Activated CD8-positive, alpha-beta T cell treated with anti-CD3 and anti-CD28 coated beads, Interleukin-2, amount 10 ng/mL, durations not matched to agents 7 days and 5 days (primary cell): ENCODE data around the gene TBK1. TPM values are rescaled to one million over a fixed set of nuclear protein-coding genes. Genes with fewer than 3 reads are reported as not detected.

Source experiments
- ATAC-seq: fragments of 150-1000 bp; cut with Tn5 transposase; one replicate; pipeline ENCODE4 v1.10.0; 2021; ENCODE audit warnings: moderate library complexity
- CTCF ChIA-PET: fragments of 350-600 bp; sonication (Branson Sonifier 250); formaldehyde crosslinking; loops from one replicate; lab custom pipeline; 2021; ENCODE audit warnings: antibody characterized with exemption; lab: Charles Lee
- POLR2A ChIA-PET: fragments of 350-600 bp; sonication (Branson Sonifier 250); formaldehyde crosslinking; loops from one replicate; lab custom pipeline; 2021; ENCODE audit warnings: antibody characterized with exemption; lab: Charles Lee
- DNase-seq: peaks from one replicate; pipeline ENCODE4 v3.0.0-alpha.2; 2020
- H3K27ac Mint-ChIP-seq: one replicate; pipeline ENCODE4 v1.8.0; 2021; ENCODE audit warnings: mild to moderate bottlenecking, mixed read lengths
- H3K27me3 Mint-ChIP-seq: one replicate; pipeline ENCODE4 v1.8.0; 2021; ENCODE audit warnings: low read depth, mixed read lengths
- H3K36me3 Mint-ChIP-seq: one replicate; pipeline ENCODE4 v1.8.0; 2021; ENCODE audit warnings: low read depth, mixed read lengths
- H3K4me1 Mint-ChIP-seq: one replicate; pipeline ENCODE4 v1.8.0; 2021; ENCODE audit warnings: low read depth, mixed read lengths
- H3K4me3 Mint-ChIP-seq: one replicate; pipeline ENCODE4 v1.8.0; 2021; ENCODE audit warnings: mild to moderate bottlenecking, mixed read lengths
- H3K9me3 Mint-ChIP-seq: one replicate; pipeline ENCODE4 v1.8.0; 2022; ENCODE audit warnings: mixed read lengths; ENCODE audit not compliant: insufficient read depth
- total RNA-seq, 2 experiments: library from RNA; stranded (reverse); gene quantifications; one replicate each; pipeline ENCODE4 v1.2.3, GENCODE V29; 2021

The TBK1 gene
- total RNA-seq, 2 experiments from 2014 or later, result 25.0 to 31.7 TPM

DNA sequence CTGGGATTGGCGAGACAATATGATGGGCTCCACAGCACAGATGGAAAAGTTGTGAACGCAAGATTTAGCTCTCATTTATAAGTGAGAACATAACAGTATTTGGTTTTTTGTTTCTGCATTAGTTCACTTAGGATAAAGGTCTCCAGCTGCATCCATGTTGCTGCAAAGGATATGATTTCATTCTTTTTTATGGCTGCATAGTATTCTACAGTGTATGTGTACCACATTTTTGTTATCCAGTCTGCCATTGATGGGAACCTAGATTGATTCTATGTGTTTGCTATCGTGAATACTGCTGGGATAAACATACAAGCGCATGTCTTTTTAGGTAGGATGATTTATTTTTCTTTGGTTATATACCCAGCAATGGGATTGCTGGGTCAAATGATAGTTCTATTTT is 23.6 kb downstream of the TBK1 start:
- H3K27me3 Mint-ChIP-seq, result no peaks in the 10 kb centered on the region
- ChIA-PET CTCF (no interaction called here), POLR2A (no interaction called here)
- no peak for DNase-seq
- no peaks in the 10 kb centered on the region for H3K4me1 Mint-ChIP-seq
- H3K27ac Mint-ChIP-seq, result no peak overlapping the region
- ATAC-seq, result no peak
- H3K36me3 Mint-ChIP-seq, result peaks cover 70% of the 10 kb centered on the region
- H3K4me3 Mint-ChIP-seq, result no peak overlapping the region
- H3K9me3 Mint-ChIP-seq, result peaks cover 11% of the 10 kb centered on the region

DNA sequence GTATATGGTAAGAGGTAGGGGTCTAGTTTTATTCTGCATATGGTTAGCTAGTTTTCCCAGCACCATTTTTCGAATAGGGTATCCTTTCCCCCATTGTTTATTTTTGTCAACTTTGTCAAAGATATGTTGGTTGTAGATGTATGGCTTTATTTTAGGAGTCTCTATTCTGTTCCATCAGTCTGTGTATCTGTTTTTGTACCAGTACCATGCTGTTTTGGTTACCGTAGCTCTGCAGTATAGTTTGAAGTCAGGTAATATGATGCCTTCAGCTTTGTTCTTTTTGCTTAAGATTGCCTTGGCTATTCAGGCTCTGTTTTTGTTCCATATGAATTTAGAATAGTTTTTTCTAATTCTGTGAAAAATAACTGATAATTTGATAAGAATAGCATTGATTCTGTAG is 24.9 kb downstream of the TBK1 start:
- Mint-ChIP-seq H3K4me3 (no peak overlapping the region), H3K36me3 (peaks cover 68% of the 10 kb centered on the region), H3K9me3 (peaks cover 11% of the 10 kb centered on the region), H3K27ac (no peak overlapping the region), H3K4me1 (no peaks in the 10 kb centered on the region), H3K27me3 (no peaks in the 10 kb centered on the region)
- no peak for DNase-seq
- CTCF ChIA-PET, result no interaction called here
- ATAC-seq, result no peak
- POLR2A ChIA-PET, result no interaction called here

DNA sequence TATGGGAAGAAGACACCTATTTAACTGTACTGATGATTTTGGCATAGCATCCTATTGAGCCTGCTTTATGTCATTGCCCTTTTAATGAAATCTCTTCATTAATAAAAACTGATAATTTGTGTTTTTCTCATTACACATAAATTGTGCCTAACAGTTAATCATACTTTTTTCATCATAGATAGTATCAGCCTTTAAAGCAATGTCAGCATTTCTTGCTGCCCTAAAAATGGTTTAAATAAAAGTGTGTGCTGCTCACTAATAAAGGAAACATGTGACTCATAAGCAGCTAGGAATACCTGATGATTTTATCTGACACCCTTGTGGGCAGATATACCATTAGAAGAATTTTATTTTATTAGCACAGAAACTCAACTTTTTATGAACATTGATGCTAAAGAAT is 26.7 kb downstream of the TBK1 start:
- no peaks in the 10 kb centered on the region for H3K4me1 Mint-ChIP-seq
- H3K27me3 Mint-ChIP-seq, result no peaks in the 10 kb centered on the region
- ATAC-seq (no peak), DNase-seq (no peak)
- no peak overlapping the region for H3K4me3 Mint-ChIP-seq
- no peak overlapping the region for H3K27ac Mint-ChIP-seq
- H3K36me3 Mint-ChIP-seq, result peaks cover 51% of the 10 kb centered on the region
- peaks cover 11% of the 10 kb centered on the region for H3K9me3 Mint-ChIP-seq
- ChIA-PET CTCF (no interaction called here), POLR2A (no interaction called here)

DNA sequence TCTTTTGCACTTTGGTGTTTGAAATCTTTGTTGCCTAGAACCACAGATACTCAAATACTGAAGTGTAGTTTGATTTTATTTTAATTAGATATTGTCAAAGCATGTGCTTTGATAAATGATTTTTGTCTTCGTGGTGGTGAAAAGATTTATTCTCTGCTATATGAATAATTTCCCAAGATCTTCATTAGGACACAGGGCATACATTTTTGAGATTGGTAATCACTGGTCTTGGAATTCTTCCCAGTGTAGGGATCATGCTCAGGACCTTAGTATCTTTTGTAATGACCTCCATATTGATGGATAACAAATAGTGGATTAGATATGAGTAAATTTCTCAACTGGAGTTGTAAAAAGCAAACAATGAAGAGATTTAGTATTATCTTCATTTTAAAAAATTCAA is 28.2 kb downstream of the TBK1 start:
- ATAC-seq (no peak), DNase-seq (no peak)
- no peak overlapping the region for H3K27ac Mint-ChIP-seq
- peaks cover 43% of the 10 kb centered on the region for H3K36me3 Mint-ChIP-seq
- no peak overlapping the region for H3K4me3 Mint-ChIP-seq
- H3K27me3 Mint-ChIP-seq, result no peaks in the 10 kb centered on the region
- POLR2A ChIA-PET, result no interaction called here
- H3K4me1 Mint-ChIP-seq, result no peaks in the 10 kb centered on the region
- H3K9me3 Mint-ChIP-seq, result peaks cover 11% of the 10 kb centered on the region
- CTCF ChIA-PET, result no interaction called here

DNA sequence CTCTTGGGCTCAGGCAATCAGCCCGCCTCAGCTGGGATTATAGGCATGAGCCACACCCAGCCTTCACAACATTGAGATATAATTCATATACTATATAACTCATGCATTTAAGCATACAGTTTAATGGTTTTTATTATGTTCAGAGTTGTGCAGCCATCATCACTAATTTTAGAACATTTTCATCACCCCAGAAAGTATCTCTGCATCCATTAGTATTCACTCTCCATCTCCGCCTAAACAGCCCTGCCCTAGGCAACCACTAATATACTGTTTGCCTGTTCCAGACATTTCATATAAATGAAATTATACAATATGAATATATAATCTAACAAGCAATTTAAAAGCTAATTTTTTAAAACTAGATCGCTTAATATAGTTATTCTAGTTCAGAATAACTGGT is 34.7 kb downstream of the TBK1 start:
- ATAC-seq (no peak), DNase-seq (no peak)
- Mint-ChIP-seq H3K4me3 (no peak overlapping the region), H3K27ac (no peak overlapping the region), H3K9me3 (no peaks in the 10 kb centered on the region), H3K4me1 (peaks cover 6% of the 10 kb centered on the region), H3K27me3 (no peaks in the 10 kb centered on the region), H3K36me3 (peaks cover 31% of the 10 kb centered on the region)
- POLR2A ChIA-PET, result no interaction called here
- CTCF ChIA-PET, result interaction anchor here (0.9 kb wide), 1 partner anchor 17 kb away, joined by 3 read pairs; no protein-coding TSS in a partner anchor

DNA sequence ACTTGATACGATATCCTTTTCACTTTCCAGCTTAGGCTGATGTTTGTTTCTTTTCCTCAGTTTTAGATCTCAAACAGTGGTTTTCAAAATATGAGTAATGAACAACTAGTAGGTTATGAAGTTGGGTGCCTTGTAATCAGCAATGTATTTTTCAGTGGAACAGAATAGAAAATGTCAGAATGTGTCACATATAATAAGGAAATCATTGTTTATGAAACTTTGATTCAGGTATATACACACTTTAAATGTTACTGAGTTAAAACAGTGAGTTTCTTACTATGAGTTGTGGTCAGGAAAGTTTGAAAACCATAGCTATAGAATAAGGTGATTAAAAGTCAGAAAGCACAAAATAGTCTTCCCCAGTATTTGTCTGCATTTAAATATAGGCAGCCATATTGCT is 39.8 kb downstream of the TBK1 start:
- ATAC-seq, result no peak
- CTCF ChIA-PET, result no interaction called here

DNA sequence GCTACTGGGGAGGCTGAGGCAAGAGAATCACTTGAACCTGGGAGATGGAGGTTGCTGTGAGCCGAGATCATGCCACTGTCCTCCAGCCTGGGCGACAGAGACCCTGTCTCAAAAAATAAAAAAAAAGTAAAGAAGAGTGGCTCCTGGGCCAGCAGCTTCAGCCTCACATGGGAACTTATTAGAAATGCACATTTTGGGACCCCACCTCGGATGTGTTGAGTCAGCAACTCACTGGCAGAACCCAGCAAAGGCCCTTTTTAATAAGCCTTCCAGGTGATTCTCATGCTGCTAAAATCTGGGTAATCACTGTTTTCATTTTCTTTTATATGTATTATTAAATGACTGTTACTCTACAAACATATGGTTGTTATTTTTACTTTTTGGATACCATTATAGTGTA is 41.6 kb downstream of the TBK1 start:
- no peak for ATAC-seq
- no peak overlapping the region for H3K4me3 Mint-ChIP-seq
- no peaks in the 10 kb centered on the region for H3K27me3 Mint-ChIP-seq
- H3K27ac Mint-ChIP-seq, result no peak overlapping the region
- H3K9me3 Mint-ChIP-seq, result no peaks in the 10 kb centered on the region
- peaks cover 13% of the 10 kb centered on the region for H3K4me1 Mint-ChIP-seq
- CTCF ChIA-PET, result no interaction called here
- POLR2A ChIA-PET, result no interaction called here
- DNase-seq, result no peak
- H3K36me3 Mint-ChIP-seq, result peaks cover 56% of the 10 kb centered on the region

More for the DNA sequence above, 39.8 kb downstream of the TBK1 start:
- Mint-ChIP-seq H3K27me3 (no peaks in the 10 kb centered on the region), H3K27ac (no peak overlapping the region), H3K36me3 (peaks cover 51% of the 10 kb centered on the region), H3K4me3 (no peak overlapping the region), H3K9me3 (no peaks in the 10 kb centered on the region), H3K4me1 (peaks cover 14% of the 10 kb centered on the region)
- POLR2A ChIA-PET, result no interaction called here
- no peak for DNase-seq

DNA sequence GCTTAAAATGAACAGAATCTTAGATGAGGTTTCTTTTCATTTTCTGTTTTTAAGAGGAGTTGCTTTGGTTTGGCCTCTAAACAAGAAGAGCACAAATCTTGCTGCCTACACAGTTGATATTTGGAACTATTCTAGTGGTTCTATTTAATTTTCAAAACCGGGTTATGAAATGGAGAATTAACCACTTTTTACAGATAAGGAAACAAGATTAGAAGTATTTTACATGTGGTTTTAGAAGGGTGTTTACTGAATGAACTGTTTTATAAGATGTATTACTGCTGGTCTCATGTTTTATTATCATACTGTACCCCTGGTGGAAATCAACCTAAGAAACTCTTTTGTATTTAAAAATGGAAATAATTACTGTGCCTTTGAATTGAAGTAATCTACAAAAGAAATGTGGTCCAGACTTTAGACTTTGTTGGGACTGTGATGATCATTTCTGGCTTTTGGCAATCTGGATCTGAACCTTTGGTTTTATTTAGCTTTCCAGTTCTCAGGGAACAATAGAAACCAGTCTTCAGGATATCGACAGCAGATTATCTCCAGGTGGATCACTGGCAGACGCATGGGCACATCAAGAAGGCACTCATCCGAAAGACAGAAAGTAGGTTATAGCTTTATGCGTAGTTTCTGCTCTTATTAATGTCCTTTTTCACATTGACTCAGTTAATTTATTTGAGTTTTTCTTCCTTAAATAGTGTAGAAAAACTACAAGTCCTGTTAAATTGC is 43.2 kb downstream of the TBK1 start:
- Mint-ChIP-seq H3K4me3 (no peak overlapping the region), H3K36me3 (peaks cover 56% of the 10 kb centered on the region), H3K9me3 (no peaks in the 10 kb centered on the region), H3K27me3 (no peaks in the 10 kb centered on the region), H3K27ac (no peak overlapping the region), H3K4me1 (peaks cover 8% of the 10 kb centered on the region)
- ChIA-PET CTCF (no interaction called here), POLR2A (no interaction called here)
- DNase-seq (no peak), ATAC-seq (no peak)

DNA sequence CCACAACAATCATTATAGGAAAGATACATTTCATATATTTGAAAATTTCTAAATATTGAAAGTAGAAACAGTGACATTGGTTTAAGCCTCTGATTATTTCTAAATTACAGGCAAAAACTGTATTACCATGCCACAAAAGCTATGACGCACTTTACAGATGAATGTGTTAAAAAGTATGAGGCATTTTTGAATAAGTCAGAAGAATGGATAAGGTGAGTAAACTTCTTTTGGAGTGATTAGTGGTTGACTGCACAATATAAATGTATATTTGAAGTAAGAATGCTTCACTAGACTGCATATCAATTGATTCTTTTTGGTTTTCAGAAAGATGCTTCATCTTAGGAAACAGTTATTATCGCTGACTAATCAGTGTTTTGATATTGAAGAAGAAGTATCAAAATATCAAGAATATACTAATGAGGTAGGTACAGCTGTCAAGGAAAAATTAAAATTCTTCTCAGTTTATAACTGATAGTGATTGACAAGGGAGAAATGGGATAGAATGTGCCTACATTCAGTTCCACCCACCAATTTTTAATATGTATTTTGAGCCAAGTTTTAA is 45.0 kb downstream of the TBK1 start:
- no peaks in the 10 kb centered on the region for H3K27me3 Mint-ChIP-seq
- H3K4me1 Mint-ChIP-seq, result peaks cover 8% of the 10 kb centered on the region
- H3K36me3 Mint-ChIP-seq, result peaks cover 54% of the 10 kb centered on the region
- no peak overlapping the region for H3K4me3 Mint-ChIP-seq
- ATAC-seq (no peak), DNase-seq (no peak)
- no peaks in the 10 kb centered on the region for H3K9me3 Mint-ChIP-seq
- no peak overlapping the region for H3K27ac Mint-ChIP-seq
- ChIA-PET POLR2A (no interaction called here), CTCF (no interaction called here)

DNA sequence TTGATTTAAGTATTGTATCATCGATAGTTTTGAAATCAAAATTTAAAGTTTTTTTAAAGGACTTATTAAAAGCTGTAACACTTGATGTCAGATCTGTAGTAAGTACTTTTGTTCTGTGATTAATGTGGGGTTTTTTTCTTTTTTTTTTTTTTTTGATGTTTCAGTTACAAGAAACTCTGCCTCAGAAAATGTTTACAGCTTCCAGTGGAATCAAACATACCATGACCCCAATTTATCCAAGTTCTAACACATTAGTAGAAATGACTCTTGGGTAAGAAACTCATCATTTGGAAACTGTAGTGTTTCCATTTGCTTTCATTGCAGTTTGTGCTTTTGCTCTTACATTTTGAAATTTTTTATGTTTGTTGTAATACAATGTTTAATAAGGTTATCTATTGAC is 45.6 kb downstream of the TBK1 start:
- no peaks in the 10 kb centered on the region for H3K9me3 Mint-ChIP-seq
- DNase-seq, result no peak
- ChIA-PET POLR2A (no interaction called here), CTCF (no interaction called here)
- no peak overlapping the region for H3K27ac Mint-ChIP-seq
- H3K36me3 Mint-ChIP-seq, result peaks cover 51% of the 10 kb centered on the region
- H3K27me3 Mint-ChIP-seq, result no peaks in the 10 kb centered on the region
- ATAC-seq, result no peak
- H3K4me1 Mint-ChIP-seq, result peaks cover 8% of the 10 kb centered on the region
- H3K4me3 Mint-ChIP-seq, result no peak overlapping the region

DNA sequence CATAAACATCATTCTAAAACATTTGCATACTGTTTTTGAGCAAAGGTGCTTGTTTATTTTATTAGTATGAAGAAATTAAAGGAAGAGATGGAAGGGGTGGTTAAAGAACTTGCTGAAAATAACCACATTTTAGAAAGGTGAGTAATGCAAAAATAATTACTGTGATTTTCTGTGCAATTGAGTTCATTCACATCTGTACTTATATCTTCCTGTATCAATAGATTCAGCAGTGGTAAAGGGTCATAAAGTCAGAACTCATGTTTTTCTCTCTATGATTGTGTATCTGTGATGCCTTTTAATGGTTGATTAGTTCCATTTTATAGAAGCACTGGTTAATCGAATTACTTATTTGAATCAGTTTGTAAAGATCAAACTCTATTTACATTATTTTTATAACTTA is 46.0 kb downstream of the TBK1 start:
- ATAC-seq (no peak), DNase-seq (no peak)
- H3K27ac Mint-ChIP-seq, result no peak overlapping the region
- ChIA-PET CTCF (no interaction called here), POLR2A (no interaction called here)
- no peaks in the 10 kb centered on the region for H3K9me3 Mint-ChIP-seq
- no peaks in the 10 kb centered on the region for H3K27me3 Mint-ChIP-seq
- peaks cover 53% of the 10 kb centered on the region for H3K36me3 Mint-ChIP-seq
- peaks cover 8% of the 10 kb centered on the region for H3K4me1 Mint-ChIP-seq
- no peak overlapping the region for H3K4me3 Mint-ChIP-seq

DNA sequence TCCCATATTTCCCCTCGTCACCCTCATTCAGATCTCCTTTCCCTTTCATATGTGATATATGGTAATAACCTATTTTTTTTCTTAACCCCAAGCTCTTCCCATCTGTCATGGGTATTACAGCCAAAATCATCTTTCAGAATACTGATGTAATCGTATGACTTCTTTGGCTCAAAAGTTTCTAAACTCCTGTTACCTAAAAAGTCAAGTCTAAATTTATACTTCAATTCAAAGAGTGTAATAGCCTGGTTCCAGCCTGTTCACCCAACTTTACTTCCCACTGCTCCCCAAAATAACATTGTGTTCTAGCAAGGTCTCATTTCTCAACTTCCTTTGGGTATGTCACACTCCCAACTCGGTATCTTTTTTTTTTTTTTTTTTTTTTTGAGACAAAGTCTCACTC is 48.5 kb downstream of the TBK1 start:
- H3K36me3 Mint-ChIP-seq, result peaks cover 42% of the 10 kb centered on the region
- ATAC-seq (no peak), DNase-seq (no peak)
- ChIA-PET POLR2A (no interaction called here), CTCF (no interaction called here)
- H3K4me3 Mint-ChIP-seq, result no peak overlapping the region
- H3K27ac Mint-ChIP-seq, result no peak overlapping the region
- H3K9me3 Mint-ChIP-seq, result no peaks in the 10 kb centered on the region
- peaks cover under 1% of the 10 kb centered on the region for H3K4me1 Mint-ChIP-seq
- H3K27me3 Mint-ChIP-seq, result no peaks in the 10 kb centered on the region
